Activated B cell treated with CpG ODN at 0.5 μM for 24 hours (primary cell): Measurements from ENCODE around the gene MICAL3. TPM values are rescaled to one million over a fixed set of nuclear protein-coding genes. Genes with fewer than 3 reads are reported as not detected.

Experiments used
- ATAC-seq: fragments of 200-7000 bp; cut with Tn5 transposase; one replicate; pipeline ENCODE4 v1.10.0; 2021; ENCODE audit warnings: low read depth, mild to moderate bottlenecking, moderate library complexity
- CTCF ChIA-PET: fragments of 350-600 bp; sonication (Branson Sonifier 250); formaldehyde crosslinking; loops from one replicate; lab custom pipeline; 2021; ENCODE audit warnings: antibody characterized with exemption; lab: Charles Lee
- POLR2A ChIA-PET: fragments of 350-600 bp; sonication (Branson Sonifier 250); formaldehyde crosslinking; loops from one replicate; lab custom pipeline; 2021; ENCODE audit warnings: antibody characterized with exemption; lab: Charles Lee
- DNase-seq: peaks from one replicate; pipeline ENCODE4 v3.0.0; 2022
- H3K27ac Mint-ChIP-seq: one replicate; pipeline ENCODE4 v1.8.0; 2020; ENCODE audit warnings: mixed read lengths
- H3K27me3 Mint-ChIP-seq: one replicate; pipeline ENCODE4 v1.8.0; 2021; ENCODE audit warnings: mixed read lengths
- H3K36me3 Mint-ChIP-seq: one replicate; pipeline ENCODE4 v1.8.0; 2021; ENCODE audit warnings: low read depth, mixed read lengths
- H3K4me1 Mint-ChIP-seq: one replicate; pipeline ENCODE4 v1.8.0; 2021; ENCODE audit warnings: mixed read lengths
- H3K4me3 Mint-ChIP-seq: one replicate; pipeline ENCODE4 v1.8.0; 2020; ENCODE audit warnings: mild to moderate bottlenecking, mixed read lengths
- H3K9me3 Mint-ChIP-seq: one replicate; pipeline ENCODE4 v1.8.0; 2020; ENCODE audit warnings: mixed read lengths
- CTCF ChIP-seq: fragments of 200-600 bp; IDR thresholded peaks from one replicate; pipeline ENCODE4 v1.8.0; 2022; ENCODE audit warnings: antibody characterized with exemption, mild to moderate bottlenecking
- intact Hi-C: fragments of 100-400 bp; cut with micrococcal nuclease; formaldehyde crosslinking; loops from one replicate; pipeline ENCODE4 v1.15.1; 2024
- total RNA-seq: library from RNA; stranded (reverse); gene quantifications from 2 replicates; pipeline ENCODE4 v1.2.3, GENCODE V29; 2022

The MICAL3 gene
- total RNA-seq, 1 donor from 2014 or later = 257 TPM

GRCh38 chr22:17814084-17814483, 210.3 kb downstream of the MICAL3 start:
- H3K27me3 Mint-ChIP-seq = no peaks in the 10 kb centered on the region
- DNase-seq = no peak
- H3K9me3 Mint-ChIP-seq = no peaks in the 10 kb centered on the region

DNA sequence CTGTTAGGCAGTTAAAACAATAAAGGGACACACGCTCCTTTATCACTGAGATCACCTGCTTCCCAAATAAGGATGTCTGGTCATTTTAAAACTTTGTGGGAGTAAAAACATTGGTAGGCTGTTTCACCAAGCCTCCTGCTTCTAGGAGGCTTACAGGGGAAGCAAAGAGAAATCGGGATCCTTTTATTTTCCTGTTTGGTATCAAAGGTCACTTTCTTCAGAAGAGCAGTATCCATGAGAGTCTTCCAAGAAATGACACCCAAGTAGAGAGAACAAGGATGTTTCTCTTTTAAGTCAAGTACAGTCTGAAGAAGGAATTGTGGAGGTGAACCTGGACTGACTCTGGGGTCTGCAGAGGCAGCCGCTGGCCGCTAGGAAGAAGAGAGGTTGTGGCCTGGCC, 213.2 kb downstream of the MICAL3 start:
- DNase-seq (no peak), ATAC-seq (no peak)
- H3K4me3 Mint-ChIP-seq = no peak overlapping the region
- TF ChIP-seq CTCF = no peak
- intact Hi-C loops = no loop called here
- H3K27me3 Mint-ChIP-seq = no peaks in the 10 kb centered on the region
- H3K36me3 Mint-ChIP-seq = peaks cover 95% of the 10 kb centered on the region
- ChIA-PET CTCF (no interaction called here), POLR2A (no interaction called here)
- no peaks in the 10 kb centered on the region for H3K4me1 Mint-ChIP-seq
- no peak overlapping the region for H3K27ac Mint-ChIP-seq
- H3K9me3 Mint-ChIP-seq = no peaks in the 10 kb centered on the region

More at GRCh38 chr22:17814084-17814483, 210.3 kb downstream of the MICAL3 start:
- CTCF ChIA-PET = no interaction called here
- H3K4me3 Mint-ChIP-seq = no peak overlapping the region
- POLR2A ChIA-PET = interaction anchor here (1.2 kb wide), 1 partner anchor 9 kb away, joined by 3 read pairs; no protein-coding TSS in a partner anchor
- no peaks in the 10 kb centered on the region for H3K4me1 Mint-ChIP-seq
- no peak for ATAC-seq
- no peak overlapping the region for H3K27ac Mint-ChIP-seq
- peaks cover 90% of the 10 kb centered on the region for H3K36me3 Mint-ChIP-seq
- intact Hi-C loops = no loop called here
- no peak for TF ChIP-seq CTCF

- intact Hi-C loops = no loop called here
- Mint-ChIP-seq H3K9me3 (no peaks in the 10 kb centered on the region), H3K27ac (no peak overlapping the region), H3K27me3 (no peaks in the 10 kb centered on the region), H3K4me1 (no peaks in the 10 kb centered on the region), H3K36me3 (peaks cover 95% of the 10 kb centered on the region), H3K4me3 (no peak overlapping the region)
- DNase-seq (no peak), ATAC-seq (no peak)
- ChIA-PET POLR2A (interaction anchor here (1.5 kb wide), 1 partner anchor 68 kb away, joined by 9 read pairs; no protein-coding TSS in a partner anchor), CTCF (interaction anchor here (1.2 kb wide), 1 partner anchor 20 kb away, joined by 4 read pairs; no protein-coding TSS in a partner anchor)
- TF ChIP-seq CTCF = no peak
Measured at GRCh38 chr22:17810570-17811116, 213.7 kb downstream of the MICAL3 start.

DNA sequence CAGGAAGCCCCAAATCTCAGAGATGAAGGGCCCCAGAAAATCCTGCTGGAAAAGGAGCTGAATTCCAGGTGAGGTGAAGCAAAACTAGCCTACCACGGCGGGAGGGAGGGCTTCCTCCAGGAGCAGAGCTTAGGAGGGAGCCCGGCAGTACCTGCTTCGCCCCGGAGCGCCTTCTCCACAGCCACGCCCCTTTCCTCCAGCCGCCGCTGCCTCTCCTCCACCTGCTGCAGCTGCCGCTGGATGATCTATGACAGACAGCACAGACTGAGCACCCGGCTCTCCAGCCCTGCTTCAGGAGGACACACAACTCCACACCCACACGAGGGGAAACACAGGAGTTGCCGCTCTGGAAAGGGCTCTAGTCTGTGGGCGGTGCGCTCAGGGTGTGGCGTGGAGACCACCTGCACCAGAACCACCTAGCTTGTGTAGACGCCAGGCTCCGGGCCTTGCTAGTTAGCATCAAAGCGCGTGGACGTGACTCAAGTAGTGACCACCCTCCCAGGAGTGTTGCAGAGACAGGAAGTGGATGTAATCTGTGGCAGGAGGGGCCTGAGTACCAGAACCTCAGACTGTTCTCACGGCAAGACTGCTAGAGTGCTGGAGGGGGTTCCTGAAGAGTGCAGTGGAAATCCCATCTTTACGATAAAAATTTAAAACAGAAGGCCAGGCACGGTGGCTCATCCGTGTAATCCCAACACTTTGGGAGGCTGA, 215.5 kb downstream of the MICAL3 start:
- no peaks in the 10 kb centered on the region for H3K4me1 Mint-ChIP-seq
- CTCF ChIA-PET = no interaction called here
- no peak for DNase-seq

More for the DNA sequence above, 215.5 kb downstream of the MICAL3 start:
- Mint-ChIP-seq H3K27me3 (no peaks in the 10 kb centered on the region), H3K27ac (no peak overlapping the region), H3K36me3 (peaks cover 93% of the 10 kb centered on the region), H3K9me3 (no peaks in the 10 kb centered on the region), H3K4me3 (no peak overlapping the region)
- intact Hi-C loops = no loop called here
- ATAC-seq = no peak
- TF ChIP-seq CTCF = no peak
- POLR2A ChIA-PET = interaction anchor here (0.9 to 1.6 kb wide), 4 partner anchors 8 to 66 kb away, joined by 3 to 9 read pairs (median 4); no protein-coding TSS in a partner anchor
